ACC112 (cell line): ENCODE measurements around the gene IQCF2.

Experiments
- H2AFZ ChIP-seq: fragments of 200-600 bp; sonication (generic); one replicate; pipeline ENCODE4 v1.6.0; 2017; ENCODE audit warnings: antibody characterized with exemption, low read length; ENCODE audit not compliant: unreplicated experiment
- H3K27ac ChIP-seq: fragments of 200-600 bp; sonication (generic); 2 replicates; pipeline ENCODE4 v1.5.1; 2014; ENCODE audit warnings: low read depth, mild to moderate bottlenecking, antibody characterized with exemption, low read length, moderate library complexity
- H3K27me3 ChIP-seq: fragments of 200-600 bp; sonication (generic); 2 replicates; pipeline ENCODE4 v1.6.1; 2014; ENCODE audit warnings: mild to moderate bottlenecking, antibody characterized with exemption, low read length, moderate library complexity, mixed read lengths; ENCODE audit not compliant: insufficient read depth
- H3K36me3 ChIP-seq: fragments of 200-600 bp; sonication (generic); 2 replicates; pipeline ENCODE4 v1.6.1; 2016; ENCODE audit warnings: mild to moderate bottlenecking, antibody characterized with exemption, low read length, moderate library complexity, mixed read lengths; ENCODE audit not compliant: insufficient read depth
- H3K4me1 ChIP-seq: fragments of 200-600 bp; sonication (generic); one replicate; pipeline ENCODE4 v1.6.1; 2016; ENCODE audit warnings: low read length, mixed read lengths; ENCODE audit not compliant: insufficient read depth, unreplicated experiment, control insufficient read depth
- H3K4me3 ChIP-seq: fragments of 200-600 bp; sonication (generic); 2 replicates; pipeline ENCODE4 v1.5.1; 2014; ENCODE audit warnings: mild to moderate bottlenecking, low read depth, low read length
- H3K79me2 ChIP-seq: fragments of 200-600 bp; sonication (generic); one replicate; pipeline ENCODE4 v1.6.0; 2016; ENCODE audit warnings: low read length; ENCODE audit not compliant: control insufficient read depth, unreplicated experiment, insufficient read depth

IQCF2 gene

DNA sequence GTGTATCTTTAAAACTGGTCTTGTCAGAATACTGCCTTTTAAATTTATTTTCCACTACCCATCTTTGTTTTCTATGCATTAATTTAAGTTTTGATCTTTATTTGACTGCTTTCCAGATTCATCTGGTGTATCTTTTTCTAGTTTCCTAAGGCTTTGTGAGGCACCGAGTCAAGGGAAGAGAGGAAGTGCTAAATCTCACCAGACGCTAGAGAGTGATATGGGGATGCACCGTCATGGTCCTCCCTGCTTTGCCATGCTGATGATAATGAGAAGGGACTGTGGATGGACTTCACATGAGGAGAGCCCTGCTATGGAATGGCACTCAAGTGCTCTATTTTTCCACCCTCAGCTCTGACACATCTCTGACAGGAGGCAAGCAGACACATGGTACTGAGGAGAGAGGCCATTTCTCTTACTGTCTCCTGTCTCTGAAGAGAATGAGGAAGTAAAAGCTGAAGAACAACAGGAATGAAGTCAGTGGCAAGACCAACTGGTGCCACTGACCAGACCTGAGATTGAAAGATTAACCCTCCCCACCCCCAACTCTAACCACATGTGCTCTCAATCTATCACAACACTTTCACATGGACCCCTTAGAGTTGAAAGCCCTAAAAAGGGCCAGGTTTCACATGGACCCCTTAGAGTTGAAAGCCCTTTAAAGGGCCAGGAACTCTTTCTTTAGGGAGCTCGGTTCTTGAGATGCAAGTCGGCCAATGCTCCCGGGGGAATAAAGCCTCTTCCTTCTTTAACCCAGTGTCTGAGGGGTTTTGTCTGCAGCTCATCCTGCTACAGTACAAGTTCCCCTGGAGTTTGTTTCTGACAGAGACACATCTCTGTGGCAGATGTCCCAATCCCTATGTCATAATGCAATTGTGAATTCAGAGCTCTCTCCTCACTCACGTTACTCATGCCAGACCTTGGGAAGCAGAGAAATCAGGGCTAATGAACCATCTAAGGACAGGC is at the start of gene IQCF2:
TSS of gene IQCF2 (plus strand) at position 913 of the 963 bp plus-strand sequence. CDS start 52 bp downstream, outside the sequence.
- H3K4me3 ChIP-seq = no peak within 1 kb of the TSS
- no peaks in the 10 kb centered on the region for H3K36me3 ChIP-seq
- no peaks in the 10 kb centered on the region for H3K4me1 ChIP-seq
- no peak within 1 kb of the TSS for H2AFZ ChIP-seq
- no peaks in the 10 kb centered on the region for H3K79me2 ChIP-seq
- peaks cover 43% of the 10 kb centered on the region for H3K27me3 ChIP-seq
- no peak within 1 kb of the TSS for H3K27ac ChIP-seq

DNA sequence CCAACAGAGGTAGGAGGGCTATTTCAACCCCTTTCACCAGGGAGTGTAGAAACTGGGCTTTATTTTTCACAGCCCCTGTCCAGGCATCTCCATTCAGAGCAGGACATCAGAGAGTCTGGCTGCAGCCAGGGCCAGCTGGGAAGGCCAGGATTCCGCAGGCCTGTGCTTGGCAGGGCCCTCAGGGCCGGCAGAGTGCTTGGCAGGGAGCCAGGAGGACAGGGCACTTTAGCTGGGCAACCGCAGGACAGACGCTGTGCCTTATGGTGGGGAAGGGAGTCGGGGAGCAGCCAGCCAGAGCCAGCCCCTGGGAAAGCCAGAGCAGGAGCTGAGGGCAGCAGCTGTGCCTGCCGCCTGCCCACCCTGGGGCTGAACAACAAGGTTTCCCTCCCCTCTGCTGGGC is 47.9 kb upstream of the IQCF2 start:
- H2AFZ ChIP-seq = no peak overlapping the region
- no peaks in the 10 kb centered on the region for H3K4me1 ChIP-seq
- no peak overlapping the region for H3K4me3 ChIP-seq
- no peaks in the 10 kb centered on the region for H3K36me3 ChIP-seq
- no peak overlapping the region for H3K27ac ChIP-seq
- H3K27me3 ChIP-seq = peaks cover 46% of the 10 kb centered on the region
- no peaks in the 10 kb centered on the region for H3K79me2 ChIP-seq

DNA sequence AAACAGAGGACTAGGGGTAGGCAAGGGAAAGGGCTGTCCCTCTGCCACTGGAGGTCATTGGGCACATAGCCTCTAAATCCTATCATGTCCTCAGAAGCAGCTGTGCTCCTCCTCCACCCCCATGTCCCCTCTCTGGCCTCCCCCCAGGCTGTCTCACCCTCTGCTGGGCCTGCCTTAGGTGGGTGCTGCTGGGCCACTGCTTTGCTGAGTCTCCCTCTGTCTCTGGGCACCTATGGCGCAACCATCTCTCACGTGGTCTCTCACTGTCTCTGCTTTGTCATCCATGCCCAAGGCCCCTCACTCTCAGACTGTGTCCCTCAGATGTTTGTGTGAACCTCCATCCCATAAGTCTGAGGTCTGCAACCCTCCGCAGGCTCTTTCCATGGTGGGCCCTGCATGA is 47.4 kb upstream of the IQCF2 start:
- no peaks in the 10 kb centered on the region for H3K4me1 ChIP-seq

DNA sequence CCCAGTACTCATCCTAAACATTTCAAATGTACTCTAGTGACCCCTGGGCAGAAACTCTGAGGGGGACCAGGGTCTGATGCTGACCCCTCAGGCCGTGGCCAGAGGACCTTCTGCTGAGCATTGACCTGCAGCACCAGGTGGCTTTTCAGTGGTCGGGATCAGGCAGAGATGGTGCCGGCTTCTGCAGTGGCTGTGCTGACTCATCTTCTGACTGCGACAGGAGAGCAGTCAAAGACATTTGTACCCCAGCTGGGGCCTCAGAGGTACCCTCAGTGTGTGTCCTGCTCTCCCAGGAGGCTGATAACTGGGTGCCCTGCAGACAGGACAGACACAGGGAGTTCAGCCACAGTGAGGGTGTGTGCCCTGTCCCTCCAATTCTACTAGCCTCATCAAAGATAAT is 45.8 kb upstream of the IQCF2 start:
- Histone ChIP-seq H2AFZ (no peak overlapping the region), H3K79me2 (no peaks in the 10 kb centered on the region), H3K36me3 (no peaks in the 10 kb centered on the region), H3K4me3 (no peak overlapping the region), H3K4me1 (no peaks in the 10 kb centered on the region), H3K27me3 (peaks cover 64% of the 10 kb centered on the region), H3K27ac (no peak overlapping the region)

More for the DNA sequence above, 47.4 kb upstream of the IQCF2 start:
- no peaks in the 10 kb centered on the region for H3K36me3 ChIP-seq
- H3K4me3 ChIP-seq = no peak overlapping the region
- no peaks in the 10 kb centered on the region for H3K79me2 ChIP-seq
- peaks cover 49% of the 10 kb centered on the region for H3K27me3 ChIP-seq
- H2AFZ ChIP-seq = no peak overlapping the region
- no peak overlapping the region for H3K27ac ChIP-seq

DNA sequence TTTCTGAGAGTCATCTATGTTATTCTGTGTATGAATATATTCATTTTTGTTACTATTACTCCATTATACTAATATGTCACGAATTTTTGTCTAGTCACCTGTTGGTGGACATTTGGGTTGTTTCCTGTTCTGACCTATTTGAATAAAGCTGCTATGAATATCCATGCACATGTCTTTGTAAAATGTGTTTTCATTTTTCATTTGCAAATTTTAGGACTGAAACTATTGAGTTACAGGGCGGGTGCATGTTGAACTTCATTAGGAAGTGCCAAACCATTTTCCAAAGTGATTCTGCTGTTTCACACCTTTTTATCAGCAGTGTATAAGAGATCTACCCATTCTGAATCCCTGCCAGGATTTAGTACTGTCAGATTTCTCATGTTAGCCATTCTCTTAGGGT is 44.7 kb upstream of the IQCF2 start:
- no peak overlapping the region for H3K4me3 ChIP-seq
- H3K4me1 ChIP-seq = no peaks in the 10 kb centered on the region
- peaks cover 64% of the 10 kb centered on the region for H3K27me3 ChIP-seq
- no peak overlapping the region for H3K27ac ChIP-seq
- H3K79me2 ChIP-seq = no peaks in the 10 kb centered on the region
- H2AFZ ChIP-seq = no peak overlapping the region
- no peaks in the 10 kb centered on the region for H3K36me3 ChIP-seq

DNA sequence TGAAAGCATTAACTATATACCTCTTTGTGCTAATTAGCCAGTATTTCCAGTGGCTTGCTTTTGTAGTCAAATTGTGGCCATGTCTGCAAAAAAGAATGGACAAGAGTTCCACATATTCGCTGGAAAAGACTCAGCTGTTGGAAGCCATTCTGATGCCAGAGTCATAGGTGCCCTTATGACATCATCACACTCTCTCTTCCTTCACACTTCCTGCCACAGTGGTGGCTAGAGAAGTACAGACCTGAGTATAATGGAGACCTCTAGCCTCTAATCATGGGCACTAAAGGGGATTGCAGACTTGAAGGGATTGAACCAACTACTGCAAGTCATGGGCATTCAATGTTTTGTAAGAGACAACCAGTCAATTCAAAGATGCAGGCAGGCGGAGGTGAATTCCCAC is 44.0 kb upstream of the IQCF2 start:
- no peak overlapping the region for H3K27ac ChIP-seq
- no peaks in the 10 kb centered on the region for H3K4me1 ChIP-seq
- peaks cover 68% of the 10 kb centered on the region for H3K27me3 ChIP-seq
- H2AFZ ChIP-seq = no peak overlapping the region
- no peaks in the 10 kb centered on the region for H3K36me3 ChIP-seq
- H3K79me2 ChIP-seq = no peaks in the 10 kb centered on the region
- H3K4me3 ChIP-seq = no peak overlapping the region

DNA sequence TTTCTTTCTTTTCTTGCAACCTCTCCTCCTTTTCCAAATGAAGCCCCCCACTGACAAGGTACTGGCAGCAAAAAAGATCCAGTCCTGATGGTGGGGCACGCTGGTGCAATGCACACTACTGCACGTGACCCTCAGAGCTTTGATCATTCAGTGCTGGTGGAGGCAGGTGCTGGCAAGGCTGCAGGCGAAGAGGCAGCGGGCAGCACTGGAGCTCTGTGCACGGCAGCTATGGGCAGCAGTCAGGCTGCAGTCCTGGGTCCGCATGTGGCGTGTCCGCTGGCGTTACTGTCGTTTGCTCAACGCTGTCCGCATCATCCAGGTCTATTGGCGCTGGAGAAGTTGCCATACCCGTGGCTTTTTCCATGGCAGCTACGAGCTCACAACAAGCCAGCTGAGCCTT is 42.3 kb upstream of the IQCF2 start:
- Histone ChIP-seq H3K79me2 (no peaks in the 10 kb centered on the region), H3K4me1 (no peaks in the 10 kb centered on the region), H3K36me3 (no peaks in the 10 kb centered on the region), H2AFZ (no peak overlapping the region), H3K27ac (no peak overlapping the region), H3K4me3 (no peak overlapping the region), H3K27me3 (peaks cover 84% of the 10 kb centered on the region)

DNA sequence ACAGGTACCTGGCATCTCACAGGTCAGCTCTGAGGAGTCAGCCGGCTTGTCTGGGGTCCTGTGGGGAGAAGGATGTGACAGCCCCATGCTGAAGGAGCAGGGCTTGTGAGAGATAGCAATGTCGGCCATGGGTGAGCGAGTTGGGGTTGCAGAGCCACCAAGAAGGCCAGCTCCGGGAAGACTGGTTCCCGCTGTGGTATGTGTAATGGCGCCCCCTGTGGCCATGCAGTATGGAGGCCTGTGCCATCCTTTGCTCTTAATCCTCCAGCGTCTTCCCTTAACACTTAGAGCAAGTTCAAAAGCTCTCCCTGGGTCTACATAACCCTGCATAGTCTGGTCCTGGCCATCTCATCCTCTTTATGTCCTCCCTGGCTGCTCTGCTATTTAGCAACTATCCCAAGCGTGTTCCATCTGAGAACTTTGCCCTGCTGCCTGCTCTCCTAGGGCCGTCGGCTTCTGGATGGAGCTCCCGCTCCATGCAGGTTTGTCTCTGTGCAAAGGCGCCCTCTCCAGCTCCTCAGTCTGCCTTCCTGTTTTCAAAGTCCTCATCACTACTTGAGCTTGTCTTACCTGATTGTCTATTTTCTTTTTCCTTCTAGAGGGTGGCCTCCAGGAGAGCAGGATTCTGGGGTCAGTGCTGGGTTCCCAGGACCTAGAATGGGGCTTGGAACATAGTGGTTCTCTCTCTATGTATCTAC is 41.6 kb upstream of the IQCF2 start:
- Histone ChIP-seq H3K27me3 (peaks cover 86% of the 10 kb centered on the region), H3K36me3 (no peaks in the 10 kb centered on the region), H3K27ac (no peak overlapping the region), H2AFZ (no peak overlapping the region), H3K4me1 (no peaks in the 10 kb centered on the region), H3K79me2 (no peaks in the 10 kb centered on the region), H3K4me3 (no peak overlapping the region)

DNA sequence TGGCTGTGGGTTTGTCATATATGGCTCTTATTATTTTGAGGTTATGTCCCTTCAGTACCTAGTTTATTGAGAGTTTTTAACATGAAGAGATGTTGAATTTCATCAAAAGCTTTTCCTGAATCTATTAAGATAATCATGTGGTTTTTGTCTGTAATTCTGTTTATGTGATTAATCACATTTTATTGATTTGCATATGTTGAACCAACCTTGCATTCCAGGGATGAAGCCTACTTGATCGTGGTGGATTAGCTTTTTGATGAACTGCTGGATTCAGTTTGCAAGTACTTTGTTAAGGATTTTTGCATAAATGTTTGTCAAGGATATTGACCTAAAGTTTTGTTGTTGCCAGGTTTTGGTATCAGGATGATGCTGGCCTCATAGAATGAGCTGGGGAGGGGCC is 33.1 kb upstream of the IQCF2 start:
- Histone ChIP-seq H3K4me3 (no peak overlapping the region), H3K27ac (no peak overlapping the region), H3K79me2 (no peaks in the 10 kb centered on the region), H2AFZ (no peak overlapping the region), H3K4me1 (no peaks in the 10 kb centered on the region), H3K36me3 (no peaks in the 10 kb centered on the region), H3K27me3 (peaks cover 48% of the 10 kb centered on the region)

DNA sequence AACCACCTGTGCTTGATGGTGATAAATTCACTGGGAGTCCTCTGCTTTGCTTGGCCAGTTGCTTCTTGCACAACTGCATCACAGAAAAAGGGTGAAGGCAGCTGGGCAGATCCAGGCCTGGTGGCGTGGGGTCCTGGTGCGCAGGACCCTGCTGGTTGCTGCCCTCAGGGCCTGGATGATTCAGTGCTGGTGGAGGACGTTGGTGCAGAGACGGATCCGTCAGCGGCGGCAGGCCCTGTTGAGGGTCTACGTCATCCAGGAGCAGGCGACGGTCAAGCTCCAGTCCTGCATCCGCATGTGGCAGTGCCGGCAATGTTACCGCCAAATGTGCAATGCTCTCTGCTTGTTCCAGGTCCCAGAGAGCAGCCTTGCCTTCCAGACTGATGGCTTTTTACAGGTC is 31.1 kb upstream of the IQCF2 start:
- H3K27me3 ChIP-seq = peaks cover 47% of the 10 kb centered on the region
- no peak overlapping the region for H3K27ac ChIP-seq
- H3K79me2 ChIP-seq = no peaks in the 10 kb centered on the region
- H3K36me3 ChIP-seq = no peaks in the 10 kb centered on the region
- H3K4me3 ChIP-seq = no peak overlapping the region
- H3K4me1 ChIP-seq = no peaks in the 10 kb centered on the region
- no peak overlapping the region for H2AFZ ChIP-seq
